Activated T-helper 1 cell treated with anti-CD3 and anti-CD28 coated beads, Interleukin-2, amount 50 U/mL, for 16 hours (primary cell): Measurements from ENCODE around the gene C6orf52.

Source experiments
- DNase-seq, 2 donors: peaks; one replicate each; pipeline ENCODE4 v3.0.0-alpha.2; 2020; ENCODE audit warnings: low read depth in 1 of 2, low spot score in 1 of 2

C6orf52 gene

GRCh38 chr6:10658910-10659698 is 35.3 kb downstream of the C6orf52 start:
- DNase-seq: no peak

GRCh38 chr6:10655508-10656055 is 38.8 kb downstream of the C6orf52 start:
- DNase-seq: no peak

GRCh38 chr6:10644225-10644624 is 50.2 kb downstream of the C6orf52 start:
- DNase-seq: no peak

- DNase-seq: no peak
These were observed 51.2 kb downstream of the C6orf52 start for GRCh38 chr6:10643201-10643651.

- no peak for DNase-seq
These were observed 52.9 kb downstream of the C6orf52 start for GRCh38 chr6:10641528-10641927.

GRCh38 chr6:10640412-10640811 is 54.0 kb downstream of the C6orf52 start:
- no peak for DNase-seq

- DNase-seq: no peak
These were observed 61.2 kb downstream of the C6orf52 start for GRCh38 chr6:10633216-10633615.

GRCh38 chr6:10630178-10630577 is 64.2 kb downstream of the C6orf52 start:
- DNase-seq: no peak

GRCh38 chr6:10627800-10628199 is 66.6 kb downstream of the C6orf52 start:
- DNase-seq: no peak

GRCh38 chr6:10626154-10626741 is 68.2 kb downstream of the C6orf52 start:
- no peak for DNase-seq

GRCh38 chr6:10624836-10625235 is 69.6 kb downstream of the C6orf52 start:
- DNase-seq: no peak

- no peak for DNase-seq
These were observed 72.6 kb downstream of the C6orf52 start for GRCh38 chr6:10621847-10622246.
